OCI-LY1 (cell line): ENCODE measurements around the gene VWA5B1.

Experiments
- H2AFZ ChIP-seq: fragments of 200-600 bp; sonication (generic), shearing (Covaris generic); 2 replicates; pipeline ENCODE4 v1.6.0; 2014; ENCODE audit warnings: antibody characterized with exemption, mild to moderate bottlenecking, low read length
- H3F3A ChIP-seq: fragments of 200-600 bp; sonication (generic), shearing (Covaris generic); 2 replicates; pipeline ENCODE4 v1.6.0; 2014; ENCODE audit warnings: mild to moderate bottlenecking, antibody characterized with exemption, low read length, moderate library complexity; ENCODE audit not compliant: insufficient read depth
- H3K27ac ChIP-seq: fragments of 200-600 bp; sonication (generic); 2 replicates; pipeline ENCODE4 v1.5.1; 2014; ENCODE audit warnings: low read length, mixed run types, mild to moderate bottlenecking, low read depth; ENCODE audit not compliant: poor library complexity, severe bottlenecking
- H3K27me3 ChIP-seq: fragments of 200-600 bp; sonication (generic); 2 replicates; pipeline ENCODE4 v1.6.0; 2014; ENCODE audit warnings: antibody characterized with exemption, mild to moderate bottlenecking, low read length, moderate library complexity; ENCODE audit not compliant: insufficient read depth
- H3K36me3 ChIP-seq: fragments of 200-600 bp; sonication (generic); 2 replicates; pipeline ENCODE4 v1.6.1; 2014; ENCODE audit warnings: mild to moderate bottlenecking, antibody characterized with exemption, low read length, moderate library complexity, mixed read lengths; ENCODE audit not compliant: insufficient read depth
- H3K4me1 ChIP-seq: fragments of 200-600 bp; sonication (generic); 2 replicates; pipeline ENCODE4 v1.5.1; 2014; ENCODE audit warnings: mild to moderate bottlenecking, low read length, moderate library complexity; ENCODE audit not compliant: insufficient read depth, severe bottlenecking
- H3K4me2 ChIP-seq: fragments of 200-600 bp; sonication (generic), shearing (Covaris generic); 2 replicates; pipeline ENCODE4 v1.6.1; 2014; ENCODE audit warnings: low read length
- H3K4me3 ChIP-seq: fragments of 200-600 bp; sonication (generic); 2 replicates; pipeline ENCODE4 v1.5.1; 2014; ENCODE audit warnings: low read length, low read depth, mild to moderate bottlenecking, mixed read lengths; ENCODE audit not compliant: poor library complexity, severe bottlenecking
- H3K79me2 ChIP-seq: fragments of 200-600 bp; shearing (Covaris generic); 2 replicates; pipeline ENCODE4 v1.6.1; 2016; ENCODE audit warnings: mixed run types, low read length, mixed read lengths; ENCODE audit not compliant: insufficient read depth
- H3K9ac ChIP-seq: fragments of 200-600 bp; sonication (generic), shearing (Covaris generic); 2 replicates; pipeline ENCODE4 v1.6.1; 2014; ENCODE audit warnings: mild to moderate bottlenecking, low read length, mixed read lengths
- H3K9me2 ChIP-seq: fragments of 200-600 bp; sonication (generic), shearing (Covaris generic); 2 replicates; pipeline ENCODE4 v1.6.1; 2014; ENCODE audit warnings: low read depth, mild to moderate bottlenecking, low read length, mixed read lengths
- H3K9me3 ChIP-seq: fragments of 200-600 bp; shearing (Covaris generic); 2 replicates; pipeline ENCODE4 v1.6.1; 2014; ENCODE audit warnings: low read length, mixed read lengths
- H4K20me1 ChIP-seq: fragments of 200-600 bp; sonication (generic), shearing (Covaris generic); 2 replicates; pipeline ENCODE4 v1.6.0; 2016; ENCODE audit warnings: mild to moderate bottlenecking, low read length; ENCODE audit not compliant: insufficient read depth
- EZH2 ChIP-seq: fragments of 200-600 bp; sonication (generic), shearing (Covaris generic); IDR thresholded peaks from 2 replicates; pipeline ENCODE4 v1.8.0; 2017; ENCODE audit warnings: borderline replicate concordance, mixed run types, mild to moderate bottlenecking, antibody characterized with exemption, low read length, moderate library complexity, mixed read lengths
- TF ChIP-seq, protein P1 (sequence below): fragments of 200-600 bp; sonication (generic), shearing (Covaris generic); IDR thresholded peaks from 2 replicates; pipeline ENCODE4 v1.5.1; 2017; ENCODE audit warnings: mild to moderate bottlenecking, antibody characterized with exemption, low read length, moderate library complexity, mixed read lengths

Gene VWA5B1

GRCh38 chr1:20280341-20280740 lies 10.3 kb upstream of the VWA5B1 start:
- no peak for TF ChIP-seq EZH2
- TF ChIP-seq, protein P1, sequence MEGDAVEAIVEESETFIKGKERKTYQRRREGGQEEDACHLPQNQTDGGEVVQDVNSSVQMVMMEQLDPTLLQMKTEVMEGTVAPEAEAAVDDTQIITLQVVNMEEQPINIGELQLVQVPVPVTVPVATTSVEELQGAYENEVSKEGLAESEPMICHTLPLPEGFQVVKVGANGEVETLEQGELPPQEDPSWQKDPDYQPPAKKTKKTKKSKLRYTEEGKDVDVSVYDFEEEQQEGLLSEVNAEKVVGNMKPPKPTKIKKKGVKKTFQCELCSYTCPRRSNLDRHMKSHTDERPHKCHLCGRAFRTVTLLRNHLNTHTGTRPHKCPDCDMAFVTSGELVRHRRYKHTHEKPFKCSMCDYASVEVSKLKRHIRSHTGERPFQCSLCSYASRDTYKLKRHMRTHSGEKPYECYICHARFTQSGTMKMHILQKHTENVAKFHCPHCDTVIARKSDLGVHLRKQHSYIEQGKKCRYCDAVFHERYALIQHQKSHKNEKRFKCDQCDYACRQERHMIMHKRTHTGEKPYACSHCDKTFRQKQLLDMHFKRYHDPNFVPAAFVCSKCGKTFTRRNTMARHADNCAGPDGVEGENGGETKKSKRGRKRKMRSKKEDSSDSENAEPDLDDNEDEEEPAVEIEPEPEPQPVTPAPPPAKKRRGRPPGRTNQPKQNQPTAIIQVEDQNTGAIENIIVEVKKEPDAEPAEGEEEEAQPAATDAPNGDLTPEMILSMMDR: no peak
- H3K4me2 ChIP-seq: no peak overlapping the region
- H3K9me2 ChIP-seq: no peaks in the 10 kb centered on the region
- no peak overlapping the region for H3K4me3 ChIP-seq
- no peaks in the 10 kb centered on the region for H3F3A ChIP-seq
- H2AFZ ChIP-seq: no peak overlapping the region
- no peaks in the 10 kb centered on the region for H3K79me2 ChIP-seq
- no peaks in the 10 kb centered on the region for H4K20me1 ChIP-seq
- no peaks in the 10 kb centered on the region for H3K36me3 ChIP-seq
- no peaks in the 10 kb centered on the region for H3K9me3 ChIP-seq
- H3K9ac ChIP-seq: no peak overlapping the region
- peaks cover 7% of the 10 kb centered on the region; the same call in 1 of the 2 replicates for H3K27me3 ChIP-seq
- no peaks in the 10 kb centered on the region for H3K4me1 ChIP-seq
- no peak overlapping the region for H3K27ac ChIP-seq

DNA sequence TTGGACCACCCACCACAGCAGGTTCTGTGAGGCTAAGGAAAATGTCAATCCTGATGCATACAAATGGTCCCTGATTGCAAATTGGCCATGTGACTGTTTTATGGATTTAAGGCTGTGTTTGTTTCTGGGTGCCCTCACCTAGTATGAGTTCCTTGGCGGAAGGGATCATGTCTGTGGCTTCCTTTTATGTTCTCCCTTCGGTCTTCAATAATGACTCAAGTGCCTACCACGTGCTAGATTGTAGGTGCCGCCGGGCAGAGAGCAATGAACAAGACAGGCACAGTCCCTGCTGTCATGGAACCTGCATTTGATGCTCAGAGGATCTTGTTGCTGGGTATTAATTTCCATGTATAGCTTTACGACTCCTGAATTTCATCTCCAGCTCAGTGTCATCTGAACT lies 9.8 kb upstream of the VWA5B1 start:
- Histone ChIP-seq H3K9me3 (no peaks in the 10 kb centered on the region), H3K4me1 (no peaks in the 10 kb centered on the region), H3K4me3 (no peak overlapping the region), H3F3A (no peaks in the 10 kb centered on the region), H4K20me1 (no peaks in the 10 kb centered on the region), H3K27ac (no peak overlapping the region), H3K27me3 (peaks cover 7% of the 10 kb centered on the region; the same call in 1 of the 2 replicates), H3K36me3 (no peaks in the 10 kb centered on the region), H2AFZ (no peak overlapping the region), H3K9me2 (no peaks in the 10 kb centered on the region), H3K9ac (no peak overlapping the region), H3K4me2 (no peak overlapping the region), H3K79me2 (no peaks in the 10 kb centered on the region)
- TF ChIP-seq EZH2: no peak
- TF ChIP-seq, protein P1: no peak

DNA sequence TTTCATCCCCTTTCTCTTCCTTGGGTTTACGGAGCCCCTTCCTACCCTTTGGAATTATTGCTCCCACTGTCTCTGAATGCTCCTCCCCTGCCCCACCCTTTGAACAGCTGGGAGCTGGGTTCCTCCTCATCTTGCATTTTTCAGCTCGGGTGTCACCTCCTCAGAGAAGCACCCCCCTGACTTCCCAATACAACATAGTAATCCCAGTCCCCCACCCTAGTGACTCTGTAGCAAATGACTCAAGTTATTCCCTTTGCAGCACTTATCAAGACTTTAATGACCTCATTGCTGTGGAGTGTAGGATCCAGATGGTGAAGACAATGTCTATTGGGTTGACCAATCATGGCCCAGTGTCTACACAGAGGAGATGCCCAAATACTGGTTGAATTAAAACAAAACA lies 8.9 kb upstream of the VWA5B1 start:
- no peaks in the 10 kb centered on the region for H3K36me3 ChIP-seq
- no peak overlapping the region for H3K9ac ChIP-seq
- peaks cover 7% of the 10 kb centered on the region; the same call in 1 of the 2 replicates for H3K27me3 ChIP-seq
- no peak overlapping the region for H3K4me2 ChIP-seq
- no peaks in the 10 kb centered on the region for H3F3A ChIP-seq
- H3K4me1 ChIP-seq: no peaks in the 10 kb centered on the region
- no peaks in the 10 kb centered on the region for H4K20me1 ChIP-seq
- H3K79me2 ChIP-seq: no peaks in the 10 kb centered on the region
- H3K9me2 ChIP-seq: no peaks in the 10 kb centered on the region
- H3K4me3 ChIP-seq: no peak overlapping the region
- H3K9me3 ChIP-seq: no peaks in the 10 kb centered on the region
- no peak overlapping the region for H3K27ac ChIP-seq
- H2AFZ ChIP-seq: no peak overlapping the region
- TF ChIP-seq EZH2: no peak
- TF ChIP-seq, protein P1: no peak
